ENCODE results near the gene MLC1.

DNA sequence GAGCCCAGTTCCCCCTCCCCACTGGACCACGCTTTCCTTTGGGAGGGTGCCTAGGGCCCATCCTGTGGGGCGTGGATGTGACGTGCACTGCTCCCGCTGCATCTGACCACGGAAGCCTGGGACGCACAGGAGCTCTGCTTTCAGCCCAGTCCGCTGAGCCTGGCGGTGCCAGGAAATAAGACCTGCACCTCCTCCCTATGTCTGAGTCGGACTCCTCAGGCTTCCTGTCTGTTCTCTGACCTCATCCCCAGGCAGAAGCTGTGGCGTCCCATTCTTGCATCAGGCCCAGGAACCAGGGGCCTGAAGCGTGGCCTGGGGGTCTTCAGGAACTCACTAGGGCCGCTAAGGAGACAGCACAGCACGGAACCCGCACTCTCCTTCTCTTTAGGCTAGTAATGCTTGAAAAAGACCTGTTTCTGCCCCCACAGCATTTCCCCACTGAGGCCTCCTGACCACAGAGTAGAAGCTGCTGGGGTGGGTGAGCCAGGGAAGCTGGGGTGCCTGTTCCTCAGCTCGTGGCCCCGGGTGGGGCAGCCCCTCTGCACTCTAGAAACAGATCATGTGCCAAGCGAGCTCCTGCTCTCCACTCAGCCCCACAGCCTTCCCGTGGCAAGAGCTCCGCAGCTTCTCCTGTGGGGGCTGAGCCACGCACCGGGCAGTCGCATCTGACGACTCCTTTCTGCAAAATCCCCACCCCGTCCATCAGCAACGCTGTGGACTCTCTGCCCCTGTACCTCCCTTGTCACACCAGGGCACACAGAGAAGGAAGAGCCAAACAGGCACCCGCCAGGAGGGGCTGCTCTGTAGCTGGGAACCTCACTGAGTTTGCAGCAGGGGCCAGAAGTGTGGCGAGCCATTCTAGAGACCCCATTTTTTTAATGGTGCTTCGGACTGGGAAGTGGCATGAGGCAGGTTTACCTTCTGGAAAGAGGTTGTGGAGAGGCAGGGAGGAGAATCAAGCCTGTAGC lies 27.2 kb upstream of the MLC1 start:
- TF ChIP-seq, protein P1, sequence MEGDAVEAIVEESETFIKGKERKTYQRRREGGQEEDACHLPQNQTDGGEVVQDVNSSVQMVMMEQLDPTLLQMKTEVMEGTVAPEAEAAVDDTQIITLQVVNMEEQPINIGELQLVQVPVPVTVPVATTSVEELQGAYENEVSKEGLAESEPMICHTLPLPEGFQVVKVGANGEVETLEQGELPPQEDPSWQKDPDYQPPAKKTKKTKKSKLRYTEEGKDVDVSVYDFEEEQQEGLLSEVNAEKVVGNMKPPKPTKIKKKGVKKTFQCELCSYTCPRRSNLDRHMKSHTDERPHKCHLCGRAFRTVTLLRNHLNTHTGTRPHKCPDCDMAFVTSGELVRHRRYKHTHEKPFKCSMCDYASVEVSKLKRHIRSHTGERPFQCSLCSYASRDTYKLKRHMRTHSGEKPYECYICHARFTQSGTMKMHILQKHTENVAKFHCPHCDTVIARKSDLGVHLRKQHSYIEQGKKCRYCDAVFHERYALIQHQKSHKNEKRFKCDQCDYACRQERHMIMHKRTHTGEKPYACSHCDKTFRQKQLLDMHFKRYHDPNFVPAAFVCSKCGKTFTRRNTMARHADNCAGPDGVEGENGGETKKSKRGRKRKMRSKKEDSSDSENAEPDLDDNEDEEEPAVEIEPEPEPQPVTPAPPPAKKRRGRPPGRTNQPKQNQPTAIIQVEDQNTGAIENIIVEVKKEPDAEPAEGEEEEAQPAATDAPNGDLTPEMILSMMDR (IDR thresholded peaks at IDR 0.05) = no peak
- no peak for TF ChIP-seq POLR2A (IDR thresholded peaks at IDR 0.05)

Measured in esophagus squamous epithelium (tissue), 4 donors.